K562 (cell line): ENCODE results near the gene BAIAP2L2. TPM values are rescaled to one million over a fixed set of nuclear protein-coding genes. Genes with fewer than 3 reads are reported as not detected.

ENCODE experiments used
- ATAC-seq: fragments of 200-7000 bp; cut with Tn5 transposase; 3 replicates; pipeline ENCODE4 v1.9.1; 2020; ENCODE audit warnings: moderate library complexity
- BruUV-seq: library from RNA; stranded (reverse); fragments of 400-500 nt; replicated peaks from 2 replicates; lab custom pipeline; 2021; lab: Mats Ljungman, UMichigan
- CTCF ChIA-PET: fragments of 300-600 bp; formaldehyde crosslinking; extraction: SDS; loops from one replicate; lab custom pipeline; 2021; ENCODE audit warnings: low intra/inter-chr PET ratio; lab: Yijun Ruan, JAX
- POLR2A ChIA-PET: fragments of 300-600, 350-650 bp; sonication (Branson Sonifier 250); formaldehyde crosslinking; extraction: SDS; loops from one replicate; lab custom pipeline; 2021; ENCODE audit warnings: antibody characterized with exemption, inconsistent platforms; lab: Yijun Ruan, JAX
- DNase-seq, 4 experiments: peaks; one replicate each; pipeline versions ENCODE4 v3.0.0 to v3.0.0-alpha.2; 2011 to 2018; ENCODE audit warnings: low spot score in 3 of 4, mixed read lengths in 3 of 4; ENCODE audit errors: extremely low read depth in 1 of 4
- FAIRE-seq: peaks from 2 replicates; lab custom pipeline; 2011; peaks lifted over from hg19 to GRCh38; lab: Jason Lieb, UNC
- H2AFZ ChIP-seq: 2 replicates; pipeline ENCODE4 v1.6.0; 2011; ENCODE audit warnings: low read depth, low read length, control low read depth, inconsistent platforms
- H3K27ac ChIP-seq: fragments of 200-600 bp; 3 replicates; pipeline ENCODE4 v1.8.0; 2011; ENCODE audit warnings: low read depth, mild to moderate bottlenecking, control low read depth, inconsistent platforms, low read length, moderate library complexity, mixed read lengths; ENCODE audit errors: extremely low read depth
- H3K27me3 ChIP-seq, 2 experiments: fragments of 300-600 bp in 1 of 2; 2 replicates in 1 of 2; 3 replicates in 1 of 2; pipeline versions ENCODE4 v1.6.0 to v1.8.0; 2011; ENCODE audit warnings: inconsistent platforms in 2 of 2, low read length in 2 of 2, mild to moderate bottlenecking in 1 of 2, mixed read lengths in 1 of 2, moderate library complexity in 1 of 2; ENCODE audit not compliant: control insufficient read depth in 2 of 2, insufficient read depth in 2 of 2
- H3K36me3 ChIP-seq: fragments of 300-600 bp; 3 replicates; pipeline ENCODE4 v1.8.0; 2011; ENCODE audit warnings: mild to moderate bottlenecking, low read length, inconsistent platforms; ENCODE audit not compliant: control insufficient read depth, insufficient read depth
- H3K4me1 ChIP-seq, 2 experiments: fragments of 200-600 bp in 1 of 2; replicated peaks in 1 of 2; 2 replicates in 1 of 2; 3 replicates in 1 of 2; pipeline versions ENCODE4 v1.5.1 to v1.8.0; 2011; ENCODE audit warnings: inconsistent platforms in 2 of 2, low read length in 2 of 2, mild to moderate bottlenecking in 1 of 2, mixed read lengths in 1 of 2, moderate library complexity in 1 of 2; ENCODE audit not compliant: control insufficient read depth in 2 of 2, insufficient read depth in 2 of 2
- H3K4me2 ChIP-seq: 2 replicates; pipeline ENCODE4 v1.6.1; 2011; ENCODE audit warnings: low read length, control low read depth, inconsistent platforms, mixed read lengths; ENCODE audit not compliant: insufficient read depth
- H3K4me3 ChIP-seq: fragments of 200-600 bp; sonication (generic), shearing (Covaris generic); 2 replicates; pipeline ENCODE4 v1.5.1; 2016; ENCODE audit warnings: control low read depth, inconsistent platforms
- H3K79me2 ChIP-seq: fragments of 200-600 bp; 3 replicates; pipeline ENCODE4 v1.8.0; 2011; ENCODE audit warnings: low read length, inconsistent platforms; ENCODE audit not compliant: control insufficient read depth, insufficient read depth
- H3K9ac ChIP-seq, 2 experiments: 2 replicates each; pipeline versions ENCODE4 v1.6.0 to v1.6.1; 2011; ENCODE audit warnings: low read depth in 2 of 2, low read length in 2 of 2, control low read depth in 1 of 2, inconsistent platforms in 1 of 2, mild to moderate bottlenecking in 1 of 2, mixed read lengths in 1 of 2; ENCODE audit not compliant: insufficient read depth in 1 of 2
- H3K9me1 ChIP-seq: one replicate; pipeline ENCODE4 v1.6.0; 2011; ENCODE audit warnings: inconsistent platforms, mild to moderate bottlenecking, low read length, moderate library complexity; ENCODE audit not compliant: control insufficient read depth, insufficient read depth
- H3K9me3 ChIP-seq: replicated peaks from 2 replicates; pipeline ENCODE4 v1.5.1; 2011; ENCODE audit warnings: low read depth, low read length, inconsistent platforms; ENCODE audit not compliant: control insufficient read depth, insufficient read depth
- H4K20me1 ChIP-seq: replicated peaks from 2 replicates; pipeline ENCODE4 v1.6.1; 2011; ENCODE audit warnings: low read length, inconsistent platforms, mixed read lengths; ENCODE audit not compliant: control insufficient read depth, insufficient read depth
- BRD4 ChIP-seq: fragments of 200-600 bp; sonication (generic); IDR thresholded peaks from 2 replicates; pipeline ENCODE4 v1.6.1; 2017; ENCODE audit warnings: inconsistent platforms
- GTF2E2 ChIP-seq: fragments of 200-800 bp; sonication (Bioruptor generic); IDR thresholded peaks from 2 replicates; pipeline ENCODE4 v1.6.1; 2016; ENCODE audit warnings: missing genetic modification characterization, missing compliant biosample characterization
- HEY1 ChIP-seq: fragments of 250-450 bp; sonication (Bioruptor Pico); IDR thresholded peaks from 2 replicates; pipeline ENCODE4 v1.5.0; 2020; ENCODE audit warnings: mild to moderate bottlenecking, moderate library complexity, borderline replicate concordance
- MCM3 ChIP-seq: fragments of 450-650 bp; IDR thresholded peaks from 2 replicates; pipeline ENCODE4 v1.6.1; 2016
- MIER1 ChIP-seq: fragments of 450-650 bp; IDR thresholded peaks from 2 replicates; pipeline ENCODE4 v1.6.1; 2016; ENCODE audit warnings: antibody characterized with exemption, mild to moderate bottlenecking, low read depth
- MYNN ChIP-seq, 2 experiments: sonication (generic); formaldehyde crosslinking in 1 of 2; IDR thresholded peaks; 2 replicates each; pipeline versions ENCODE4 v1.5.0 to v1.6.1; 2016 to 2020; ENCODE audit warnings: antibody characterized with exemption in 1 of 2, missing genetic modification reagents in 1 of 2
- NCOR1 ChIP-seq: fragments of 450-650 bp; IDR thresholded peaks from 2 replicates; pipeline ENCODE4 v1.6.1; 2016; ENCODE audit warnings: mild to moderate bottlenecking, moderate library complexity
- NFIC ChIP-seq: fragments of 450-650 bp; IDR thresholded peaks from 2 replicates; pipeline ENCODE4 v1.6.1; 2017; ENCODE audit warnings: mild to moderate bottlenecking, inconsistent platforms
- PKNOX1 ChIP-seq: fragments of 450-650 bp; IDR thresholded peaks from 2 replicates; pipeline ENCODE4 v1.6.1; 2016
- ZEB2 ChIP-seq: fragments of 450-650 bp; IDR thresholded peaks from 2 replicates; pipeline ENCODE4 v1.6.1; 2016
- ZNF212 ChIP-seq: fragments of 450-650 bp; formaldehyde crosslinking; IDR thresholded peaks from 2 replicates; pipeline ENCODE4 v1.4.0; 2020; ENCODE audit warnings: mild to moderate bottlenecking
- ZNF224 ChIP-seq: sonication (generic); formaldehyde crosslinking; IDR thresholded peaks from 2 replicates; pipeline ENCODE4 v1.8.0; 2022; ENCODE audit warnings: mild to moderate bottlenecking, missing genetic modification reagents
- ZNF395 ChIP-seq: fragments of 200-800 bp; sonication (Bioruptor generic); IDR thresholded peaks from 2 replicates; pipeline ENCODE4 v1.6.1; 2017; ENCODE audit warnings: missing genetic modification characterization, missing compliant biosample characterization
- ZNF41 ChIP-seq: fragments of 250-450 bp; sonication (Bioruptor Pico); conservative IDR thresholded peaks from 2 replicates; pipeline ENCODE4 v1.4.0; 2020; ENCODE audit warnings: mild to moderate bottlenecking
- ZNF436 ChIP-seq: fragments of 250-450, 450-650 bp; sonication (Bioruptor Pico); formaldehyde crosslinking; IDR thresholded peaks from 2 replicates; pipeline ENCODE4 v1.7.0; 2020; ENCODE audit warnings: mild to moderate bottlenecking
- ZNF830 ChIP-seq: fragments of 250-450 bp; sonication (Bioruptor Pico); IDR thresholded peaks from 2 replicates; pipeline ENCODE4 v1.5.0; 2021; ENCODE audit warnings: mild to moderate bottlenecking
- WGBS: fragments of 100-300 bp; shearing (Covaris generic); methylation state at CpG from one replicate; pipeline ENCODE4 v1.1.6; 2016; ENCODE audit warnings: low coverage, mixed read lengths; ENCODE audit not compliant: insufficient coverage; ENCODE audit errors: missing lambda C conversion rate; 5-methylcytosine and 5-hydroxymethylcytosine counted together
- in situ Hi-C: fragments of 300-500 bp; cut with MboI; formaldehyde crosslinking; loops from 4 replicates; pipeline ENCODE4 v1.15.0; 2018; ENCODE audit warnings: inconsistent platforms, mixed read lengths
- intact Hi-C: fragments of 100-400 bp; cut with micrococcal nuclease; formaldehyde crosslinking; loops from 2 replicates; pipeline ENCODE4 v1.14.2; 2022
- polyA plus RNA-seq, 8 experiments: library from polyadenylated mRNA; depleted of rRNA in 4 of 8; stranded (reverse) in 5 of 8; unstranded in 3 of 8; fragments of >200 nt; fragmentation: Nextera tagmentation in 2 of 8; fragmentation: Illumina TruSeq in 1 of 8; extraction: Ambion mirVana in 2 of 8; extraction: Trizol in 1 of 8; gene quantifications; 2 replicates each; pipeline versions ENCODE4 v1.2.1 to v1.2.3, GENCODE V29; 2011 to 2014; ENCODE audit warnings: inconsistent platforms in 1 of 8, missing spikeins in 1 of 8
- total RNA-seq, 7 experiments: library from RNA; depleted of rRNA in 6 of 7; stranded (reverse); fragments of >200 nt in 6 of 7; fragmentation: Illumina TruSeq in 2 of 7; extraction: Trizol in 2 of 7; gene quantifications; 2 replicates each; pipeline versions ENCODE4 v1.2.1 to v1.2.3, GENCODE V29; 2011 to 2021; ENCODE audit warnings: low replicate concordance in 1 of 7

The BAIAP2L2 gene
- total and polyA plus RNA-seq, 9 of the 15 experiments (the other 6 are each of a cell fraction or from before 2014, with no cell fraction given), result 0.04 to 0.22 (median 0.07) TPM; not detected in 4

- Histone ChIP-seq H3K4me2 (no peak overlapping the region), H3K36me3 (no peaks in the 10 kb centered on the region), H3K9me1 (no peaks in the 10 kb centered on the region), H3K27me3 (no peaks in the 10 kb centered on the region), H3K4me1 (peaks cover 0 to 26% of the 10 kb centered on the region in 2 experiments; a peak in 2 of 5 replicates), H2AFZ (no peak overlapping the region), H4K20me1 (no peaks in the 10 kb centered on the region), H3K4me3 (no peak overlapping the region), H3K27ac (no peak overlapping the region), H3K9ac (no peak overlapping the region), H3K79me2 (no peaks in the 10 kb centered on the region), H3K9me3 (no peaks in the 10 kb centered on the region)
- ChIA-PET CTCF (no interaction called here), POLR2A (interaction anchor here (0.6 to 1.0 kb wide), 2 partner anchors 17 to 386 kb away, joined by 3 read pairs; no protein-coding TSS in a partner anchor)
- no TSS peak for BruUV-seq
- in situ Hi-C loops, result loop anchor here (25.0 kb wide), 2 partner anchors 515 to 940 kb away; partner anchors contain the start of genes APOBEC3C and APOBEC3D
- WGBS, result 84% methylated on average over 21 of the region's 25 CpGs
- intact Hi-C loops, result no loop called here
- ATAC-seq, result no peak
- TF ChIP-seq HEY1 (CRISPR knock-in tag) (no peak), NFIC (no peak), ZNF212 (CRISPR knock-in tag) (no peak), PKNOX1 (no peak), ZNF41 (CRISPR knock-in tag) (no peak), ZNF224 (no peak), ZNF830 (no peak), ZNF436 (CRISPR knock-in tag) (no peak), ZNF395 (CRISPR knock-in tag) (no peak), MIER1 (no peak), MCM3 (no peak), NCOR1 (no peak), ZEB2 (no peak), MYNN (IDR thresholded peaks at IDR 0.05) (no peak), MYNN (CRISPR knock-in tag; IDR thresholded peaks at IDR 0.05) (no peak), BRD4 (no peak), GTF2E2 (no peak)
- FAIRE-seq, result no peak
- no peak for DNase-seq
These were observed 37.9 kb downstream of the BAIAP2L2 start for GRCh38 chr22:38072322-38073149.
